OCI-LY1 (cell line): ENCODE data around the gene IFITM2.

Source experiments
- EZH2 ChIP-seq: fragments of 200-600 bp; sonication (generic), shearing (Covaris generic); IDR thresholded peaks from 2 replicates; pipeline ENCODE4 v1.8.0; 2017; ENCODE audit warnings: borderline replicate concordance, mixed run types, mild to moderate bottlenecking, antibody characterized with exemption, low read length, moderate library complexity, mixed read lengths
- TF ChIP-seq, protein P1 (sequence below): fragments of 200-600 bp; sonication (generic), shearing (Covaris generic); IDR thresholded peaks from 2 replicates; pipeline ENCODE4 v1.5.1; 2017; ENCODE audit warnings: mild to moderate bottlenecking, antibody characterized with exemption, low read length, moderate library complexity, mixed read lengths

DNA sequence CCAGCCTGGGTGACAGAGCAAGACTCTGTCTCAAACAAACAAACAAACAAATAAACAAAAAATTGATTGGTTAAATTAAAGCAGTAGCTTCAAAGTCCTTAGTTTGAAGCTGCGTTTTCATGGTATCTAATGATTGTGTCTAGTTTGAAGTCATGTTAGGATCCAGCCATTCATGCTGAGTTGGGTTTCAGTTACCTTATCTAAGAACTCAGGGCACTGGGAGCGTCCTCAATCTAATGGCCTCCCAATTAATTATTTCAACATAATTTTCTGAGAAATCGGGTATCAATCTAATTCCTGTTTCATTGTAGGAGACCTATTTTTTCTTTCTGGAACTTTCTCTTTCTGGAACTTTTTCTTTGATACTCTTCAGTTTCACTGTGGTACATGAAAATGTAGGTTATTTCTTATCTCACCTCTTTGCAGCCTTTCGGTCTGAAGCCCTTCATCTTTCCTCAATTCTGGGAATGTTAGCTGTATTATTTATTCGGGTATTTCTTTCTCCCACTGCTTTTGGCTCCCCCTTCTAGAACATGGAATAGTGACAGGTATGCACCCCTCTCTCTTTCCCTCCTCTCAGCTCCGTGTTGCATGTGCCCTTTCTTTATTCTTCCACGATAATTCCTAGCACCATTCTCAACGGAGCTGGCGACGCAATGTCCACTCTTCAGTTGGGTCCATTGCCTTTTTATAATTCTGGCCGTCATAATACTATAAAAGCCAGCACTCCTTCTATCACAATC is 37.4 kb downstream of the IFITM2 start:
- TF ChIP-seq, protein P1, sequence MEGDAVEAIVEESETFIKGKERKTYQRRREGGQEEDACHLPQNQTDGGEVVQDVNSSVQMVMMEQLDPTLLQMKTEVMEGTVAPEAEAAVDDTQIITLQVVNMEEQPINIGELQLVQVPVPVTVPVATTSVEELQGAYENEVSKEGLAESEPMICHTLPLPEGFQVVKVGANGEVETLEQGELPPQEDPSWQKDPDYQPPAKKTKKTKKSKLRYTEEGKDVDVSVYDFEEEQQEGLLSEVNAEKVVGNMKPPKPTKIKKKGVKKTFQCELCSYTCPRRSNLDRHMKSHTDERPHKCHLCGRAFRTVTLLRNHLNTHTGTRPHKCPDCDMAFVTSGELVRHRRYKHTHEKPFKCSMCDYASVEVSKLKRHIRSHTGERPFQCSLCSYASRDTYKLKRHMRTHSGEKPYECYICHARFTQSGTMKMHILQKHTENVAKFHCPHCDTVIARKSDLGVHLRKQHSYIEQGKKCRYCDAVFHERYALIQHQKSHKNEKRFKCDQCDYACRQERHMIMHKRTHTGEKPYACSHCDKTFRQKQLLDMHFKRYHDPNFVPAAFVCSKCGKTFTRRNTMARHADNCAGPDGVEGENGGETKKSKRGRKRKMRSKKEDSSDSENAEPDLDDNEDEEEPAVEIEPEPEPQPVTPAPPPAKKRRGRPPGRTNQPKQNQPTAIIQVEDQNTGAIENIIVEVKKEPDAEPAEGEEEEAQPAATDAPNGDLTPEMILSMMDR, result no peak
- no peak for TF ChIP-seq EZH2
